Panc1 (cell line): ENCODE measurements around the gene COL13A1.

ENCODE experiments used
- CTCF ChIP-seq: fragments of 450-650 bp; IDR thresholded peaks from 2 replicates; pipeline ENCODE4 v1.5.1; 2017; ENCODE audit warnings: mild to moderate bottlenecking
- SIN3A ChIP-seq: IDR thresholded peaks from 2 replicates; pipeline ENCODE4 v1.6.1; 2012; ENCODE audit warnings: low read depth, mild to moderate bottlenecking, low read length, moderate library complexity, borderline replicate concordance; ENCODE audit not compliant: insufficient read depth

- TF ChIP-seq CTCF (no peak), SIN3A (no peak)
Observed at GRCh38 chr10:69758310-69758728, 43.4 kb upstream of the COL13A1 start.
